Fibroblast of pulmonary artery (primary cell): ENCODE measurements around the gene TRMU.

Source experiments
- DNase-seq: peaks from one replicate; pipeline ENCODE4 v3.0.0-alpha.2; 2010; ENCODE audit warnings: low read depth
- H3K4me3 ChIP-seq: replicated peaks from 2 replicates; pipeline ENCODE4 v1.5.1; 2011; ENCODE audit warnings: low read depth, mild to moderate bottlenecking, control low read depth, low read length, moderate library complexity
- CTCF ChIP-seq: IDR thresholded peaks from 2 replicates; pipeline ENCODE4 v1.5.1; 2011; ENCODE audit warnings: mild to moderate bottlenecking, control low read depth, low read length, inconsistent platforms; ENCODE audit errors: missing control alignments

The TRMU gene

GRCh38 chr22:46376111-46376510 is 40.6 kb downstream of the TRMU start:
- no peak for DNase-seq
- no peak overlapping the region for H3K4me3 ChIP-seq
- no peak for TF ChIP-seq CTCF

GRCh38 chr22:46376908-46377524 is 41.5 kb downstream of the TRMU start:
- DNase-seq: no peak
- H3K4me3 ChIP-seq: no peak overlapping the region
- no peak for TF ChIP-seq CTCF

- DNase-seq: no peak
- TF ChIP-seq CTCF: no peak
Measured at GRCh38 chr22:46377525-46378425, 42.3 kb downstream of the TRMU start.

GRCh38 chr22:46378426-46379065 is 43.0 kb downstream of the TRMU start:
- H3K4me3 ChIP-seq: no peak overlapping the region
- no peak for DNase-seq
- no peak for TF ChIP-seq CTCF

More at GRCh38 chr22:46377525-46378425, 42.3 kb downstream of the TRMU start:
- H3K4me3 ChIP-seq: no peak overlapping the region

- H3K4me3 ChIP-seq: no peak overlapping the region
- DNase-seq: no peak
- TF ChIP-seq CTCF: no peak
Measured at GRCh38 chr22:46379066-46379930, 43.8 kb downstream of the TRMU start.

- no peak overlapping the region for H3K4me3 ChIP-seq
- TF ChIP-seq CTCF: no peak
- no peak for DNase-seq
Measured at GRCh38 chr22:46380069-46380468, 44.6 kb downstream of the TRMU start.
